ENCODE results near the gene STIMATE. TPM values are rescaled to one million over a fixed set of nuclear protein-coding genes. Genes with fewer than 3 reads are reported as not detected.

The STIMATE gene
- total and polyA plus RNA-seq, 2 of the 4 experiments (the other 2 are of a cell fraction), result 10.6 to 17.8 TPM

DNA sequence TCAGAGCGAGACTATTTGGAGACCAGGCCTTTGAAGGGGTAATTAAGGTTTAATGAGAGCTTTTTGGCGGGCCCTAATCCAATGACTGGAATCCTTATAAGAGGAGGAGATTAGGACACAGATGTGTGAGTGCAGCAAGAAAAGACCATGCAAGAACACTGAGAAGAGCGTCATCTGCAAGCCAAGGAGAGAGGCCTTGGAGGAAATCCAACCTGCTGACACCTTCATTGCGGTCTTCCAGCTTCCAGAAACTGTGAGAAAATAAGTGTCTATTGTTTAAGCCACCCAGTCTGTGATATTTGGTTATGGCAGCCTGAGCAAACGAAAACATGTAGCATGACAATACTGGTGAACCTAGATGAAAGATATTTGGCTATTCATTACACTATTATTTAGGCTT is 39.5 kb downstream of the STIMATE start:
- intact Hi-C loops (cut with micrococcal nuclease) (no loop called here), dilution Hi-C loops (cut with HindIII; ENCODE audit: low sequenced_read_pairs, unreplicated experiment) (no loop called here), in situ Hi-C loops (cut with MboI; ENCODE audit: low sequenced_read_pairs) (no loop called here)
- Histone ChIP-seq H4K91ac (ENCODE audit: insufficient read depth, low read depth, low read length) (no peak overlapping the region), H3K23ac (ENCODE audit: low read depth, low read length) (no peak overlapping the region), H3K4ac (ENCODE audit: low read depth, low read length) (no peak overlapping the region), H3K79me1 (ENCODE audit: low read depth in 1 of 2, low read length in 2 of 2) (peaks cover 0 to 3% of the 10 kb centered on the region in 2 experiments; a peak in 1 of 4 replicates), H2BK5ac (ENCODE audit: low read depth, low read length, poor library complexity, severe bottlenecking) (no peak overlapping the region), H3K36me3 (ENCODE audit: control insufficient read depth, insufficient read depth, low read length) (no peaks in the 10 kb centered on the region; the same call in 1 of the 2 replicates), H3K14ac (replicated peaks; ENCODE audit: low read depth, low read length) (no peak overlapping the region), H3K9me3 (ENCODE audit: control insufficient read depth, insufficient read depth, low read length) (no peaks in the 10 kb centered on the region), H2AK5ac (ENCODE audit: low read depth, low read length) (no peak overlapping the region), H3K27me3 (ENCODE audit: control insufficient read depth, insufficient read depth, low read length) (no peaks in the 10 kb centered on the region), H3K4me3 (ENCODE audit: insufficient read depth, low read depth, low read length) (no peak overlapping the region), H4K8ac (ENCODE audit: low read depth in 2 of 2, low read length in 2 of 2) (no peak overlapping the region), H2AK9ac (replicated peaks; ENCODE audit: low read depth, low read length, poor library complexity) (no peak overlapping the region), H4K20me1 (ENCODE audit: insufficient read depth, low read length) (peaks cover 7% of the 10 kb centered on the region; the same call in 1 of the 2 replicates), H3K9me1 (ENCODE audit: insufficient read depth, low read length) (peaks cover 12% of the 10 kb centered on the region; the same call in 1 of the 2 replicates), H4K5ac (ENCODE audit: low read depth, low read length) (no peak overlapping the region), H3K4me1 (ENCODE audit: control insufficient read depth, insufficient read depth, low read length) (peaks cover 2% of the 10 kb centered on the region; the same call in 1 of the 2 replicates), H2BK120ac (ENCODE audit: low read depth, low read length) (no peak overlapping the region), H3K4me2 (ENCODE audit: low read depth, low read length) (no peak overlapping the region), H3K56ac (ENCODE audit: extremely low read depth, insufficient read depth, low read length) (no peak overlapping the region), H3K18ac (ENCODE audit: low read depth, low read length) (no peak overlapping the region), H2BK20ac (ENCODE audit: low read depth, low read length) (no peak overlapping the region), H2AFZ (replicated peaks; ENCODE audit: low read length, poor library complexity) (no peak overlapping the region), H3K9ac (ENCODE audit: low read depth, low read length) (no peak overlapping the region), H3K27ac (ENCODE audit: insufficient read depth, low read length) (no peak overlapping the region), H2BK15ac (ENCODE audit: low read depth, low read length) (no peak overlapping the region)
- CTCF ChIA-PET, result no interaction called here
- no peak for ATAC-seq (ENCODE audit: low read depth)
- TF ChIP-seq RAD21 (IDR thresholded peaks at IDR 0.05; ENCODE audit: low read length) (no peak), SMC3 (IDR thresholded peaks at IDR 0.05; ENCODE audit: low read depth, low read length) (no peak), MAFK (IDR thresholded peaks at IDR 0.05; ENCODE audit: low read depth, low read length) (no peak), RCOR1 (IDR thresholded peaks at IDR 0.05; ENCODE audit: insufficient replicate concordance, low read length) (no peak), NFE2L2 (IDR thresholded peaks at IDR 0.05; ENCODE audit: low read depth, low read length) (no peak), CHD1 (IDR thresholded peaks at IDR 0.05; ENCODE audit: low read depth, low read length) (no peak), MAZ (IDR thresholded peaks at IDR 0.05; ENCODE audit: borderline replicate concordance, low read depth, low read length) (no peak)
- WGBS, 2 experiments (ENCODE audit: extremely low coverage in 2 of 2, insufficient read length in 1 of 2), result no CpG with 5 or more reads among the region's 5 CpGs
- no peak for DNase-seq
- POLR2A ChIA-PET (ENCODE audit: unreplicated experiment), result no interaction called here
- no TSS peak for BruUV-seq (replicated peaks)

Data from IMR-90 (cell line).